Fibroblast of pulmonary artery (primary cell): ENCODE measurements around the gene PRR3.

ENCODE experiments used
- DNase-seq: peaks from one replicate; pipeline ENCODE4 v3.0.0-alpha.2; 2010; ENCODE audit warnings: low read depth
- H3K4me3 ChIP-seq: replicated peaks from 2 replicates; pipeline ENCODE4 v1.5.1; 2011; ENCODE audit warnings: low read depth, mild to moderate bottlenecking, control low read depth, low read length, moderate library complexity
- CTCF ChIP-seq: IDR thresholded peaks from 2 replicates; pipeline ENCODE4 v1.5.1; 2011; ENCODE audit warnings: mild to moderate bottlenecking, control low read depth, low read length, inconsistent platforms; ENCODE audit errors: missing control alignments

Gene PRR3

GRCh38 chr6:30556066-30556905, 809 bp upstream of the PRR3 start, which contains the start of gene GNL1:
Gene GNL1, minus strand, starts transcription at chr6:30556489. Its CDS starts 286 bp downstream, at chr6:30556203.
- DNase-seq = peak; percentile 92
- H3K4me3 ChIP-seq = peak within 1 kb of the TSS; percentile 99
- TF ChIP-seq CTCF = no peak

- no peak for DNase-seq
- H3K4me3 ChIP-seq = peak overlapping the region; percentile 99
- no peak for TF ChIP-seq CTCF
Observed at GRCh38 chr6:30557683-30557981, 537 bp downstream of the PRR3 start.

- no peak overlapping the region for H3K4me3 ChIP-seq
- no peak for DNase-seq
- no peak for TF ChIP-seq CTCF
Observed at GRCh38 chr6:30560930-30561329, 3.8 kb downstream of the PRR3 start.

GRCh38 chr6:30562470-30563425, 5.7 kb downstream of the PRR3 start:
- no peak overlapping the region for H3K4me3 ChIP-seq
- TF ChIP-seq CTCF = no peak
- DNase-seq = no peak

GRCh38 chr6:30564114-30564513, 7.0 kb downstream of the PRR3 start:
- no peak overlapping the region for H3K4me3 ChIP-seq
- DNase-seq = no peak
- TF ChIP-seq CTCF = no peak

GRCh38 chr6:30565772-30566171, 8.7 kb downstream of the PRR3 start:
- no peak overlapping the region for H3K4me3 ChIP-seq
- no peak for DNase-seq
- TF ChIP-seq CTCF = no peak
